T1000 (cell line): Measurements from ENCODE around the gene AKTIP.

Experiments
- DNase-seq: peaks from one replicate; lab custom pipeline; 2025; ENCODE audit warnings: mixed read lengths; lab: John Stamatoyannopoulos, UW

AKTIP gene

DNA sequence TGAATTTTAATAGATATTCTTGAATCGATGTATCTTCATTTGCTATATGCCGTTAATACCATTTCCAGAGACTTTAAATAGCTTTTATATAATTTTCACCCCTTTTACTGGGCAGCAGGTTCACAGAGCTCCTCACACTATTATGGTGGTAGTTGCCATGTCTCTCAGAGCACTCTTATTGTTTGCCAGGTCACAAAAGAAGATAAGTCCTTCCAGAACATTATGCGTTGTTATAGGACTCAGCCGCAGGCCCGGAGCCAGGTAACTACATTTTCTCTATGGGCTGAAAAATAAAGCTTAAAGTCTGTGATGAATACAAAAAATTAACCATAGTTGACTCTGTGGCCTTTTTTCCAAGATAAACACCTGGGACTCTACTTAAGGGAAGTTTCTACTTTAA is 24.0 kb downstream of the AKTIP start:
- DNase-seq, result no peak

DNA sequence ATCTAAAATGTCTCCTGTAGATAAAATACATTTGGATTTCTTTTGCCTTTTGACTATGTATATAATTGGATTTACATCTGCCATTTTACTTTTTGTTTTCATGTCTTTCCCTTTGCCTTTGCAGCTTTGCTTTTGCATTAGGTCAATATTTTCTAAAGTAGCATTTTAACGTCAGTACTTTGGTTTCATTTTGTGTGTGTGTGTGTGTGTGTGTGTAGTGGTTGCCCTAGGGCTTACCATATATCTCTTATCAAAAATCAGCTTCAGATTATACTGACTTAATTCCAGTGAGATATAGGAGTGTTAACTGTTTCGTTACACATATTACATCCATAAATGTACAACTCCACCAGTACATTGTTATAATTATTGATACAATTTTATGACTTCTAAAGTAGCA is 26.1 kb downstream of the AKTIP start:
- no peak for DNase-seq

DNA sequence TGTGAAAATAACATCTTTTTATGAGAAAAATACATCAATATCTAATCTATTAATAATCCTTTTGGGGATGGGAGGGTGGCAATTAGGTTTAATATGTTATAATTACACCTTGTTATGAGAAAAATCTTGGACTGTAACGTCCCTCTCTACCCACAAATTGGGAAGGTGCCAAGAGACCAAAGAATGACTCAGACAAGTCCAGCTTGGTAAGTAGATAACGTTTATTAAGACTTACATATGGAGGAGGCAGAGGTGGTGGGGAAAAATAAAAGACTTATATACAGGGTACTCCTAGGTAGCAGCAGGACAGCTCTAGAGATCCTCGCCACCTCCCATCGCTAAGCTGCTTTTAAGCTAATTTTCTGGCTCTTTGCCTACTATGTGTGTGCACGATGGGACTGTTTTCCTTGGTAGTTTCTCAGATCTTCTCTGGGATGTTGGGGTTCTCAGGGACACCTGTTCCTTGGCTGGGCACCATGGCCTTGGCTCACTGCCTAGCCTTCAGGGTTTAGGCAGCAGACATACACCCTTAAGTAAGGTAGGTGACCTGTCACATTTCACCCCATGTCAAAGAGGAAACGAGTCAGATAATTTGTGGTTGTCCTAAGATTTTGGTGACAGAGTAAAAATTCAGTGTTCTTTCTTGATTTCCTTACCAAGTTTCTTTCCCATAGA is 37.3 kb downstream of the AKTIP start:
- DNase-seq, result no peak

DNA sequence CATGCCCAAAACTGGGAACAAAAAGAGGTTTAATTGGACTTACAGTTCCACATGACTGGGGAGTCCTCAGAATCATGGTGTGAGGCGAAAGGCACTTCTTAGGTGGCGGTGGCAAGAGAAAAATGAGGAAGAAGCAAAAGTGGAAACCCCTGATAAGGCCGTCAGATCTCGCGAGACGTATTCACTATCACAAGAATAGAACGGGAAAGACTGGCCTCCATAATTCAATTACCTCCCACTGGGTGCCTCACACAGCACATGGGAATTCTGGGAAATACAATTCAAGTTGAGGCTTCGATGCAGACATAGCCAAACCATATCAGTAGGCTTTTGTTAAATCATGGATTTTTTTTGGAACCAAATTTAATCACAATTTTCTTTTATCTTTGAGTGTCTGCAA is 44.4 kb downstream of the AKTIP start:
- DNase-seq, result no peak

DNA sequence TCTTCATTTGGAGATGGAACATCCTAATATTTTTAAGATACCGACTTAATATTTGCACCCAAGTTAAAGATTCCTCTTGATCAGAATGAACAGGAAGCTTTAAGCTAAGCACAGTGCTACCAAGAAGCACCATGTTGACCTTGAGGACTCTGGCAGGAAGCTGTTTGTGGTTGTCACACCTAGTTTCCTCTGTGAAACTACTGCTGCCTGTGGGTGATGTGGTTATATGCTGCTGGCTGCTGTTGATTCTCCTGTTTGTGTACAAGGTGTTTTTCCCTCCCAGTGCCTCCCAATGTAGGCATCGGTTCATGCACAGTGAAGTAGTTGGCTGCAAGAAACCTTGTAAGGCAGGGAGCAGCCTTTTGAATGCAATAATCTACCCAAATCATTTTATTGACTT is 45.3 kb downstream of the AKTIP start:
- no peak for DNase-seq

DNA sequence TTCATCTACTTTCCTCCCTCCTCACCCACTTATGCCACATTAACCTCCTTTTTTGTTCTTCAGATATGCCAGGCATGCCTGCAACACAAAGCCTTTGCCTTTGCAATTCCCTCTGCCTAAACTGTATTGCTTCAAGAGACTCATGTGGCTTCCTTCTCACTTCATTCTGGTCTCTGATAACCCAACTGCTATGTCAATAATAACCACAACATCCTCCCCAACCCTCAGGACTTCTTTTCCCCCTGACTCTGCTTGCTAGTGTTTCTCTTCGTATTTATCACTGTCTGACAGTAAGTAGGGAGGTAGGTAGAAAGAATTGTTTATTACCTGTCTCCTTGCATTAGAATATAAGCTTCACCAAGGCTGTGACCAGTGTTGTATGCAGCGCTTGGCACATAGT is 46.4 kb downstream of the AKTIP start:
- no peak for DNase-seq

DNA sequence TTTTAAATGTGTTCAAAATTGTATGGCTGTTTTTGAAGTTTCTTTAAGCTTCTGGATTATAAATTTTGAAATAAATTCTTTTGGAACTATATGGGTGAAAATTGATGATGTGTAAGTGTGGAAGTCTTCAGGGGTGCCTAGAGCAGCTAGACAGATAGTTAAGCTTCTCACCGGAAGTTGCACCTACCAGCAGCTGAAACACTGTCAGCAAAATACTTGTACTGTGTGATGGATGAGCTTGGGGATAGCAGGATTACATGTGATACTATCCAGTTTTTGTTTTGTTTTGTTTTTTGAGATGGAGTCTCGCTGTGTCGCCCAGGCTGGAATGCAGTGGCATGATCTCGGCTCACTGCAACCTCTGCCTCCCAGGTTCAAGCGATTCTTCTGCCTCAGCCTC is 49.1 kb downstream of the AKTIP start:
- no peak for DNase-seq

DNA sequence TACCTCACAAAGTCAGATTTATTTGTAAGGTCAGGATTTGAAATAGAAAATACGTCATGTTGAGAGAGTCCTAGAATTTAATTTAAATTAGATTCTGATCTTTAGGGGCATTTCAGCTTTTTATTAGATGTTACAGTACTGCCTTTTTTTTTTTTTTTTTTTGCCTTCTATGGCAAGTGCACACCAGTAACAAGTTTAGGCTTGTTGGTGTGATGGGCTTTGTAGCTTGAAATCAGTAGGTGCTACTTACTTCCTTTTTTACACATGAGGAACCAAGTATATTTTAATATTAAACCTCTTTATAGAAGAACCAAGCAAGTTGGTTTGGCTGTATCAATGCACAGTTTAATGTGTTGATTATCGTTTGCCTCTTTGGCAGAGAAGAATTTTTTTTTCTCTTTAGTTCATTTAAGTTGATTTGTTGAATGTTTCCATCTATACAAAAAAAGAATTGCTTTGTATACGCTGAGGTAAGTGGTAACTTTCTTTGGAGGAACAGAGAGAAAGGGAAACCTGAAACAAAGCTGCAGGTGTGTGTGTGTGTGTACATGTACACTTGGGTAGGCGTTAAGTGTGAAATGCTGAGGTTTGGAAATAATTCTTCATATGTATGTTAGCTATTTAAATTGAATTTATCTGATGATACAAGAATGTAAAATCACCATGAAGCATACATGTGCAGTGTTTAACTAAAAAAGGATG is 53.0 kb downstream of the AKTIP start:
- DNase-seq, result no peak

DNA sequence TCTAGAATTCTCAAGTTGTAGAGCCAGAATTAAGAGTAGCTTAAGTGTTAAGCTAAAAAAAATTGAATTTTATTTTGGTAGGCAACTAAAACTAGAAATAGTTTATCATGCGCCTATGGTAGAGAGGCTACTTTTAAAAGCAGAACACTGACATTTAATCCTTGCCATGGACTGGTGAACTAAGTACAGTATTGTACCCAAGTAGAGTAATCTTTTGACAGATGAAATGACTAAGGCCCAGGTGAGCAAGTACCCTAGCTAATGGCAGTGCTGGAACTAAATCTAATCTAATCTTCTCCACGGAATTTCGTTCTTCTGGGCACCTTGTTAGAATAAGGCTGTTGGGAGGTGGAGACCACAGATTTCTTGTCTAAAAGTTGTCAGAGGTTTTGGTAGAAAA is 56.9 kb downstream of the AKTIP start:
- no peak for DNase-seq

DNA sequence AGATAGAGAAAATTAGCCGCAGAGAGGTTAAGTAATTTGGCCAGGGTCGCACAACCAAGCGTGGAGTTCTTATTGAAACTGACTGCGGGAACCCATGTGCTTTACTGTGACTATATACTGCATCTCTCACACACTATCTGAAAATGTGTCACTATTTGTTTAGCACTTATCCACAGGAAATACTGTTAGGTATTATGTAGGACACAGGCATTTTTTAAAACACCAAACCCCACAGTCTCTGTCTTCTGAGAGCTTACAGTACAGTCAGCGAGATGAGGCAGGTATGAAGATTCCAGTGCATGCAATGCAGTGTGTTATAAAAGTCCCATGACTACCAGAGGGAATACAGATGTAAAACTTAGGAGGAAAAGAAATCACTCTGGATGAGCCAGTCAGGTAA is 57.5 kb downstream of the AKTIP start:
- DNase-seq, result no peak
